IMR-90 (cell line): ENCODE data around the gene ACVR1. TPM values are rescaled to one million over a fixed set of nuclear protein-coding genes. Genes with fewer than 3 reads are reported as not detected.

Source experiments
- ATAC-seq: fragments of 200-7000 bp; cut with Tn5 transposase; 2 replicates; pipeline ENCODE4 v1.9.1; 2020; ENCODE audit warnings: low read depth, mild to moderate bottlenecking, moderate library complexity
- BruUV-seq: library from RNA; stranded (reverse); fragments of 400-500 nt; replicated peaks from 2 replicates; lab custom pipeline; 2021; lab: Mats Ljungman, UMichigan
- CTCF ChIA-PET: fragments of 300-600 bp; formaldehyde crosslinking; extraction: SDS; loops from one replicate; lab custom pipeline; 2021; ENCODE audit warnings: antibody characterized with exemption; lab: Yijun Ruan, JAX
- POLR2A ChIA-PET: fragments of 300-600 bp; sonication (Branson Sonifier 250); formaldehyde crosslinking; loops from one replicate; lab custom pipeline; 2022; ENCODE audit warnings: antibody characterized with exemption; ENCODE audit not compliant: unreplicated experiment; lab: Charles Lee
- DNase-seq: peaks from one replicate; pipeline ENCODE4 v3.0.0; 2013
- H2AFZ ChIP-seq: replicated peaks from 2 replicates; pipeline ENCODE3; 2013; ENCODE audit warnings: low read length, mild to moderate bottlenecking; ENCODE audit not compliant: poor library complexity
- H2AK5ac ChIP-seq: 2 replicates; pipeline ENCODE4 v1.6.1; 2013; ENCODE audit warnings: low read depth, low read length, inconsistent platforms
- H2AK9ac ChIP-seq: replicated peaks from 2 replicates; pipeline ENCODE3; 2013; ENCODE audit warnings: mild to moderate bottlenecking, low read depth, low read length, moderate library complexity; ENCODE audit not compliant: poor library complexity
- H2BK120ac ChIP-seq: 2 replicates; pipeline ENCODE4 v1.6.1; 2013; ENCODE audit warnings: low read depth, low read length, inconsistent platforms
- H2BK15ac ChIP-seq: 3 replicates; pipeline ENCODE4 v1.6.1; 2013; ENCODE audit warnings: low read depth, low read length, inconsistent platforms
- H2BK20ac ChIP-seq: 2 replicates; pipeline ENCODE4 v1.6.1; 2013; ENCODE audit warnings: low read depth, mild to moderate bottlenecking, inconsistent platforms, low read length, moderate library complexity
- H2BK5ac ChIP-seq: 2 replicates; pipeline ENCODE4 v1.6.1; 2013; ENCODE audit warnings: mild to moderate bottlenecking, low read depth, low read length, inconsistent platforms; ENCODE audit not compliant: poor library complexity, severe bottlenecking
- H3K14ac ChIP-seq: replicated peaks from 2 replicates; pipeline ENCODE4 v1.6.1; 2013; ENCODE audit warnings: low read depth, low read length, inconsistent platforms
- H3K18ac ChIP-seq: 2 replicates; pipeline ENCODE4 v1.6.1; 2013; ENCODE audit warnings: low read depth, low read length, control low read depth
- H3K23ac ChIP-seq: 2 replicates; pipeline ENCODE4 v1.6.1; 2013; ENCODE audit warnings: low read depth, low read length, inconsistent platforms
- H3K27ac ChIP-seq: 2 replicates; pipeline ENCODE4 v1.5.1; 2013; ENCODE audit warnings: mild to moderate bottlenecking, control low read depth, low read length; ENCODE audit not compliant: insufficient read depth
- H3K27me3 ChIP-seq: 2 replicates; pipeline ENCODE4 v1.6.1; 2013; ENCODE audit warnings: low read length; ENCODE audit not compliant: control insufficient read depth, insufficient read depth
- H3K36me3 ChIP-seq: 2 replicates; pipeline ENCODE4 v1.6.1; 2013; ENCODE audit warnings: low read length, mixed read lengths; ENCODE audit not compliant: control insufficient read depth, insufficient read depth
- H3K4ac ChIP-seq: 2 replicates; pipeline ENCODE4 v1.6.1; 2013; ENCODE audit warnings: low read depth, low read length, inconsistent platforms
- H3K4me1 ChIP-seq: 2 replicates; pipeline ENCODE4 v1.6.1; 2013; ENCODE audit warnings: low read length, mixed read lengths; ENCODE audit not compliant: control insufficient read depth, insufficient read depth
- H3K4me2 ChIP-seq: 2 replicates; pipeline ENCODE4 v1.6.1; 2013; ENCODE audit warnings: low read depth, mild to moderate bottlenecking, control low read depth, low read length, moderate library complexity
- H3K4me3 ChIP-seq: 2 replicates; pipeline ENCODE4 v1.5.1; 2013; ENCODE audit warnings: low read depth, mild to moderate bottlenecking, control low read depth, low read length, moderate library complexity; ENCODE audit not compliant: insufficient read depth
- H3K56ac ChIP-seq: 2 replicates; pipeline ENCODE4 v1.6.1; 2013; ENCODE audit warnings: low read length, inconsistent platforms; ENCODE audit not compliant: insufficient read depth; ENCODE audit errors: extremely low read depth
- H3K79me1 ChIP-seq, 2 experiments: 2 replicates each; pipeline ENCODE4 v1.6.1; 2013; ENCODE audit warnings: low read length in 2 of 2, inconsistent platforms in 1 of 2, low read depth in 1 of 2
- H3K9ac ChIP-seq: 2 replicates; pipeline ENCODE4 v1.6.1; 2013; ENCODE audit warnings: low read depth, low read length, control low read depth
- H3K9me1 ChIP-seq: 2 replicates; pipeline ENCODE4 v1.6.1; 2013; ENCODE audit warnings: low read length, inconsistent platforms; ENCODE audit not compliant: insufficient read depth
- H3K9me3 ChIP-seq: 2 replicates; pipeline ENCODE4 v1.6.1; 2013; ENCODE audit warnings: low read length; ENCODE audit not compliant: control insufficient read depth, insufficient read depth
- H4K20me1 ChIP-seq: 2 replicates; pipeline ENCODE4 v1.6.1; 2013; ENCODE audit warnings: low read length, inconsistent platforms; ENCODE audit not compliant: insufficient read depth
- H4K5ac ChIP-seq: 2 replicates; pipeline ENCODE4 v1.6.1; 2013; ENCODE audit warnings: mild to moderate bottlenecking, low read depth, low read length, control low read depth
- H4K8ac ChIP-seq, 2 experiments: 2 replicates each; pipeline ENCODE4 v1.6.1; 2013; ENCODE audit warnings: low read depth in 2 of 2, low read length in 2 of 2, control low read depth in 1 of 2, inconsistent platforms in 1 of 2
- H4K91ac ChIP-seq: 2 replicates; pipeline ENCODE4 v1.6.1; 2013; ENCODE audit warnings: low read depth, low read length, inconsistent platforms; ENCODE audit not compliant: insufficient read depth
- BHLHE40 ChIP-seq: fragments of 150-350 bp; IDR thresholded peaks from 2 replicates; pipeline ENCODE4 v1.6.1; 2016; ENCODE audit warnings: mild to moderate bottlenecking, low read depth, low read length
- CEBPB ChIP-seq: IDR thresholded peaks from 2 replicates; pipeline ENCODE4 v1.6.1; 2012; ENCODE audit warnings: low read depth, low read length, improper control_type of control experiment
- FOS ChIP-seq: fragments of 150-350 bp; IDR thresholded peaks from 2 replicates; pipeline ENCODE4 v1.6.1; 2016; ENCODE audit warnings: low read depth, low read length
- MAZ ChIP-seq: IDR thresholded peaks from 2 replicates; pipeline ENCODE4 v1.6.1; 2012; ENCODE audit warnings: low read depth, mild to moderate bottlenecking, low read length, improper control_type of control experiment, moderate library complexity, borderline replicate concordance
- MXI1 ChIP-seq: IDR thresholded peaks from 2 replicates; pipeline ENCODE4 v1.6.1; 2012; ENCODE audit warnings: low read depth, mild to moderate bottlenecking, low read length, moderate library complexity, borderline replicate concordance
- RCOR1 ChIP-seq: IDR thresholded peaks from 2 replicates; pipeline ENCODE4 v1.6.1; 2012; ENCODE audit warnings: mild to moderate bottlenecking, low read length, improper control_type of control experiment; ENCODE audit not compliant: insufficient replicate concordance
- RFX5 ChIP-seq: IDR thresholded peaks from 2 replicates; pipeline ENCODE4 v1.8.0; 2012; ENCODE audit warnings: low read depth, mild to moderate bottlenecking, low read length, moderate library complexity
- WGBS, 2 experiments: methylation state at CpG; one replicate each; pipeline versions ENCODE4 v1.1.5 to v1.1.7; 2013; ENCODE audit warnings: missing lambda C conversion rate in 2 of 2; ENCODE audit not compliant: insufficient read length in 1 of 2; ENCODE audit errors: extremely low coverage in 2 of 2; 5-methylcytosine and 5-hydroxymethylcytosine counted together
- dilution Hi-C: fragments of 300-500 bp; cut with HindIII; formaldehyde crosslinking; loops from one replicate; pipeline ENCODE4 v1.14.3; 2018; ENCODE audit warnings: low sequenced_read_pairs; ENCODE audit not compliant: unreplicated experiment
- in situ Hi-C: fragments of 300-500 bp; cut with MboI; formaldehyde crosslinking; loops from 3 replicates; pipeline ENCODE4 v1.14.3; 2019; ENCODE audit warnings: low sequenced_read_pairs, inconsistent platforms, mixed read lengths
- intact Hi-C: fragments of 100-400 bp; cut with micrococcal nuclease; formaldehyde crosslinking; loops from 2 replicates; pipeline ENCODE4 v1.10.0; 2022
- polyA plus RNA-seq, 3 experiments: library from polyadenylated mRNA; depleted of rRNA; stranded (reverse); fragments of >200 nt; gene quantifications; 2 replicates each; pipeline ENCODE4 v1.2.3, GENCODE V29; 2012; ENCODE audit warnings: low replicate concordance in 1 of 3
- total RNA-seq: library from RNA; depleted of rRNA; stranded (reverse); fragments of >200 nt; gene quantifications from 2 replicates; pipeline ENCODE4 v1.2.3, GENCODE V29; 2012
- TF ChIP-seq, protein P1 (sequence below): fragments of 150-350 bp; IDR thresholded peaks from 2 replicates; pipeline ENCODE4 v1.6.1; 2017; ENCODE audit warnings: mild to moderate bottlenecking, antibody characterized with exemption, low read length, low read depth
- TF ChIP-seq, protein P2 (sequence below): fragments of 150-350 bp; IDR thresholded peaks from 2 replicates; pipeline ENCODE4 v1.6.1; 2016; ENCODE audit warnings: low read depth, mild to moderate bottlenecking, low read length, moderate library complexity, borderline replicate concordance

ACVR1 gene
- total and polyA plus RNA-seq, 2 of the 4 experiments (the other 2 are of a cell fraction) = 21.1 to 40.8 TPM

DNA sequence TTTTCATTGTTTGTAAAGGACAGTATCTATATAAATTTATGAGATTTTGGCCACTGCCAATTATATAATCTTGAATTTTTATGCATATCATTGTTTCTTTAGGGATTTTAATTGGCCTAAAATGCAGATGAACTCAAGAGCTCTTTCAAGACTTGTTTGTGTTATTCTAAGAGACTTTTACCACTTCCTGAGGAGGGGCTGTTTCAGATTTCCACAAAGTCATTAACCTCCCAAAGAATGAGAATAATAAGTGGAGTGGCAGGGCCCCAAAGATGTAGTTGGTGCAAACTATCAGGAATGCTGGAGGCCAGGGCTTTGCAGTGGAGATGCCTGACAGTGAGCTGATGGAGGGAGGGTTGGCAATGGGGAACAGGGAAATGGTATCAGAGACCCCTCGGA is 15.5 kb upstream of the ACVR1 start:
- no peaks in the 10 kb centered on the region for H3K79me1 ChIP-seq

More for the DNA sequence above, 15.5 kb upstream of the ACVR1 start:
- Histone ChIP-seq H2AFZ (no peak overlapping the region), H2BK15ac (no peak overlapping the region), H3K27me3 (no peaks in the 10 kb centered on the region), H2BK20ac (no peak overlapping the region), H2AK9ac (no peak overlapping the region), H2BK5ac (no peak overlapping the region), H3K9ac (no peak overlapping the region), H4K20me1 (no peaks in the 10 kb centered on the region), H3K4me2 (no peak overlapping the region), H3K4me1 (peaks cover 5% of the 10 kb centered on the region), H3K36me3 (no peaks in the 10 kb centered on the region), H2BK120ac (no peak overlapping the region), H3K9me3 (no peaks in the 10 kb centered on the region), H2AK5ac (no peak overlapping the region), H4K8ac (no peak overlapping the region), H3K27ac (no peak overlapping the region), H3K23ac (no peak overlapping the region), H3K4ac (no peak overlapping the region), H4K5ac (no peak overlapping the region), H4K91ac (no peak overlapping the region), H3K9me1 (no peaks in the 10 kb centered on the region), H3K14ac (no peak overlapping the region), H3K4me3 (no peak overlapping the region), H3K18ac (no peak overlapping the region), H3K56ac (no peak overlapping the region)
- no peak for TF ChIP-seq RCOR1
- no peak for TF ChIP-seq BHLHE40
- TF ChIP-seq, protein P1, sequence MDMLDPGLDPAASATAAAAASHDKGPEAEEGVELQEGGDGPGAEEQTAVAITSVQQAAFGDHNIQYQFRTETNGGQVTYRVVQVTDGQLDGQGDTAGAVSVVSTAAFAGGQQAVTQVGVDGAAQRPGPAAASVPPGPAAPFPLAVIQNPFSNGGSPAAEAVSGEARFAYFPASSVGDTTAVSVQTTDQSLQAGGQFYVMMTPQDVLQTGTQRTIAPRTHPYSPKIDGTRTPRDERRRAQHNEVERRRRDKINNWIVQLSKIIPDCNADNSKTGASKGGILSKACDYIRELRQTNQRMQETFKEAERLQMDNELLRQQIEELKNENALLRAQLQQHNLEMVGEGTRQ = no peak
- TF ChIP-seq, protein P2, sequence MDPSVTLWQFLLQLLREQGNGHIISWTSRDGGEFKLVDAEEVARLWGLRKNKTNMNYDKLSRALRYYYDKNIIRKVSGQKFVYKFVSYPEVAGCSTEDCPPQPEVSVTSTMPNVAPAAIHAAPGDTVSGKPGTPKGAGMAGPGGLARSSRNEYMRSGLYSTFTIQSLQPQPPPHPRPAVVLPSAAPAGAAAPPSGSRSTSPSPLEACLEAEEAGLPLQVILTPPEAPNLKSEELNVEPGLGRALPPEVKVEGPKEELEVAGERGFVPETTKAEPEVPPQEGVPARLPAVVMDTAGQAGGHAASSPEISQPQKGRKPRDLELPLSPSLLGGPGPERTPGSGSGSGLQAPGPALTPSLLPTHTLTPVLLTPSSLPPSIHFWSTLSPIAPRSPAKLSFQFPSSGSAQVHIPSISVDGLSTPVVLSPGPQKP = no peak
- TF ChIP-seq CEBPB = no peak
- no peak for TF ChIP-seq FOS
- no peak for TF ChIP-seq RFX5
- TF ChIP-seq MXI1 = no peak
- no peak for TF ChIP-seq MAZ
- no peak for DNase-seq
- intact Hi-C loops = loop anchor here (10.0 kb wide), 1 partner anchor 397 kb away; no protein-coding TSS in a partner anchor
- POLR2A ChIA-PET = no interaction called here
- ATAC-seq = no peak
- dilution Hi-C loops = no loop called here
- BruUV-seq = no TSS peak
- in situ Hi-C loops = no loop called here
- CTCF ChIA-PET = no interaction called here
- no CpG with 5 or more reads among the region's 1 CpG for WGBS, 2 experiments
